Central memory CD4-positive, alpha-beta T cell (primary cell): ENCODE results near the gene NADK2.
"Not testable (repeated sequence)": the region's sequence is repeated elsewhere in the genome, so short reads cannot be mapped to it uniquely, and the experiment has no call there.

Experiments
- DNase-seq: peaks from one replicate; pipeline ENCODE4 v3.0.0; 2022

NADK2 gene

DNA sequence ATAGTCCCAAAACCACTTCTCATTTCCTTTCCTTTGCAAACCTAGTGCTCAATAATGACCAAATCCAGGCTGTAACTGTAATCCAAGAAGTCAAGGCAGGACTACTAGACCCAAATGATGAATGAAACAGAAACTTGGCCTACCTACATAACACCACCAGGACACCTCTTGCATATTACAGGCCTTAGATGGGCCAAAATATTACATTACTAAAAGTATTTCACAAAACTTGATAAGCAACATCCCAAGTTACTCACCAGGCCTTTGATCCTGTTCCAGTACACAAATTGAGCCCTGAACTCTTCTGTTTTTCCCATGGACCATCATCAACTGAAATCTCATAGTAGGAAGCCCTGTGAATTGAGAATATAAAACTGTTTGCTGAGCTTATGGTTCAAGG, 34.8 kb downstream of the NADK2 start:
- DNase-seq: no peak

DNA sequence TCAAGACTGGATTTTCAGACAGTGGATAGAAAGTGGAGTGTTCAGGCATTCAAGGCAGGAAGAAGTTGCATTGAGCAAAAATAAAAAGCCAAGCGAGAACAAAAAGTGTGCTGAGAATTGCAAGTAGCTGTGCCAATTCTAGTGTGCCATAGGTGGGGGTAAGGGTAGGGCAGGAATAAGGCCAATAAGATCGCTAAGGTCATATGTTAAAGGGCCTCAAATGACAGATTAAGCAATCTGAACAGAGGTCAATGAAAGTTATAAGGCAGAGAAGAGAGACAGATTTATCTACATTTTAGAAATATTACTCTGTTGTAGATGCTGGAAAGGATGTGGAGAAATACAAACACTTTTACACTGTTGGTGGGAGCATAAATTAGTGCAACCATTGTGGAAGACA, 36.4 kb downstream of the NADK2 start:
- no peak for DNase-seq

DNA sequence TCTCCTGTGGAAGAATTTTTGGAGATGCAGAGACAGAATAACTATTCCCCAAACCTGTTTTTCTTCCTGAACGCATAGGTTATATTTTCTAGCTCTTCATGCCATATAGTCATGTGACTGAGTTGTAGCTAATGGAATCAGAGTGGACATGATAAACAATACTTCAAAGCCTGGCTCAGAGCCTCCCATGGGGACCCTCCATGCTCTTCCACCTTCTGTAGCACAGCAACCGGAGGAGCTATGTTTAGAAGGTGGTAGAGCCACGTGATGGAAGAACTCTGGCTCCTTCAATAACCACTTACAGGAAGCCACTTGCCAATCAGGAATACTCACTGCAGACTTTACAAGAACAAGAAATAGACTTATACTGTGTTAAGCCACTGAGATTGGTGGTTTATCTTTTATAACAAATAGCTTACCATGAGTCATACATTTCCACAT, 39.2 kb downstream of the NADK2 start:
- no peak for DNase-seq

DNA sequence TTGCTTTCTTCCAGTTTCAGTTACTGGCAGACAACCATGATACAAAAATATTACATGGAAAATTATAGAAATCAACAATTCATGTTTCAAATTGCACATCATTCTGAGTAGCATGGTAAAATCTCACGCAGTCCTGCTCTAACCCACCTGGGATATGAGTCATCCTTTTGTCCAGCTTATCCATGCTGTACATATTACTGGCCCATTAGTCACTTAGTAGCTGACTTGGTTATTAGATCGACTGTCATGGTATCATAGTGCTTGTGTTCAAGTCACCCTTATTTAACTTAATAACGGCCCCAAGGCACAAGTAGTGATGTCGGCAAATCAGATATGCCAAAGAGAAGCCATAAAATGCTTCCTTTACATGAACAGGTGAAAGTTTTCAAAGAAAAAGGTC, 41.2 kb downstream of the NADK2 start:
- no peak for DNase-seq

DNA sequence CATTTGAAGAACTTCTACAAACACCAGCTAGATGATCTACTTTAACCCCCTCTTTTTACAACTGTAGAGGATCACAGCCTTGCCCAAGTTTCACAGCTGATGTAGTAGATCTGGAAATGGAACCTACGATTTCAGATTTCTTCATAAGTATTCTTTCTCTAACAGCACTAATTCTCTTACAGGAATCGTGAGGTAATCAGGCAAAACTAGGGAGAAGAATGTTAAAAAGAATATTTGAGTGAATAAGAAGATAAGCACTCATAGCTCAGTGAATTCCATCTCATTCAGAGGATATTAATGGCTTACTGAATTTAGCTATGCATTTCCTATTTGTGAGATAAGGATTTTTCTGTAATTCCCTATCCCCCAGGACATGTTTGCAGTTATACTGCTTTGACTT, 42.1 kb downstream of the NADK2 start:
- DNase-seq: no peak

DNA sequence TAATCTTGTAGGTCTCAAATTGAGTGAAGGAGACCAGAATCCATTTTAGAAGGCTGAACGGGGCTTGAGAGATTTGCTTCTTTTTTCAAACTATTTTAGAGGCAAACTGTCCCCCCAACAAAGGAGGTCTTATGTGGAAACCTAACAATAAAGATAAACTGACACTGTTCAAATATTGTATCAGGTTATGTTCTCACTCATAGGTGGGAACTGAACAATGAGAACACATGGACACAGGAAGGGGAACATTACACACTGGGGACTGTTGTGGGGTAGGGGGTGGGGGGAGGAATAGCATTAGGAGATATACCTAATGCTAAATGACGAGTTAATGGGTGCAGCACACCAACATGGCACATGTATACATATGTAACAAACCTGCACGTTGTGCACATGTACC, 42.9 kb downstream of the NADK2 start:
- DNase-seq: not testable (repeated sequence)

DNA sequence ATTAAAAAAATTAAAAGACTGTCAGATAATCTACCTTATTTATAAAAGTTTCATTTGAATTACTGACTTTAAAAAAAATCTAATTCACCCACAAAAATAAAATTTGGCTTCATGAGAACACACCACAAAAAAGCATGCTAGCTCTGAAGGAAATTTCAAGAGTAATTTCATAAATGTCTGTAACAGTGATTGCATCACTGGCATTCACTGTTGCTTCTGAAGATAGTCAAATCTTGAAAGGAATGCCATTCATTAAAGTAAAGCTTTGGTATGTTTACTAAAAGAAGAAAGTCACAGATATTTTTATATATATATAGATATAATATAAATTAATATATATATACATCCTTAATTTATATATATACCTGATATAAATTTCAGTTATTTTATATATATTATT, 43.4 kb downstream of the NADK2 start:
- no peak for DNase-seq

DNA sequence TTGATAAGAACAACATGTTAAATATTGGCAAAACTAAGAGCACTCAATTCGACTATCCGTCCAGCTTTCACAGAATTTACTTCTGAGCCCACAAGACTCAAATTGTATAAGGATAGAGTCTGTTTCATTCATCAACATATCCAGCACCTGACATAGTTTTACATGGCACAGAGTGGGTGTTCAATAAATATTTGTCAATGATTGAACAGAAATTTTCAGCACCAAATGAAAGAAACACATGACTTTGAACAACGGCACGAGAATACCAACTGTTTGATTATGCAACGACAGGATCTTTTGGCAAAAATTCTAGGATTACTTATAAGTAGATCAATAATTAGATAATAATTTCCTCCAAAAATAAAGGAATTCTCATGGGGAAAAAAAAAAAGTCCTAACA, 48.0 kb downstream of the NADK2 start:
- no peak for DNase-seq

DNA sequence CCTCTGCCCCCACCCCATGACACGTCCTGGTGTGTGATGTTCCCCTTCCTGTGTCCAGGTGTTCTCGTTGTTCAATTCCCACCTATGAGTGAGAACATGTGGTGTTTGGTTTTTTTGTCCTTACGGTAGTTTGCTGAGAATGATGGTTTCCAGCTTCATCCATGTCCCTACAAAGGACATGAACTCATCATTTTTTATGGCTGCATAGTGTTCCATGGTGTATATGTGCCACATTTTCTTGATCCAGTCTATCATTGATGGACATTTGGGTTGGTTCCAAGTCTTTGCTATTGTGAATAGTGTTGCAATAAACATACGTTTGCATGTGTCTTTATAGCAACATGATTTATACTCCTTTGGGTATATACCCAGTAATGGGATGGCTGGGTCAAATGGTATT, 57.3 kb downstream of the NADK2 start:
- DNase-seq: not testable (repeated sequence)

DNA sequence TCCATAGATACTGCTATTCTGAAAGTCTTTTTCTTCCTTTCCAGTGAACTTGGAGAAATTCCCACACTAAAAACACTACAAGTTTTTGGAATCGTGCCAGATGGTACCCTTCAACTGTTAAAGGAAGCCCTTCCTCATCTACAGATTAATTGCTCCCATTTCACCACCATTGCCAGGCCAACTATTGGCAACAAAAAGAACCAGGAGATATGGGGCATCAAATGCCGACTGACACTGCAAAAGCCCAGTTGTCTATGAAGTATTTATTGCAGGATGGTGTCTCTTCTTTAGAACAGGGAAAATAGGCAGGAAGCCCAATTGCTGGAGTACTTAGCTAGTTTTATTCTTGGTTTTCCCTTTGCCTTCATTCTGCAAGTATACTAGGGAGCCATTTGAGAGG, 60.0 kb downstream of the NADK2 start:
- no peak for DNase-seq

DNA sequence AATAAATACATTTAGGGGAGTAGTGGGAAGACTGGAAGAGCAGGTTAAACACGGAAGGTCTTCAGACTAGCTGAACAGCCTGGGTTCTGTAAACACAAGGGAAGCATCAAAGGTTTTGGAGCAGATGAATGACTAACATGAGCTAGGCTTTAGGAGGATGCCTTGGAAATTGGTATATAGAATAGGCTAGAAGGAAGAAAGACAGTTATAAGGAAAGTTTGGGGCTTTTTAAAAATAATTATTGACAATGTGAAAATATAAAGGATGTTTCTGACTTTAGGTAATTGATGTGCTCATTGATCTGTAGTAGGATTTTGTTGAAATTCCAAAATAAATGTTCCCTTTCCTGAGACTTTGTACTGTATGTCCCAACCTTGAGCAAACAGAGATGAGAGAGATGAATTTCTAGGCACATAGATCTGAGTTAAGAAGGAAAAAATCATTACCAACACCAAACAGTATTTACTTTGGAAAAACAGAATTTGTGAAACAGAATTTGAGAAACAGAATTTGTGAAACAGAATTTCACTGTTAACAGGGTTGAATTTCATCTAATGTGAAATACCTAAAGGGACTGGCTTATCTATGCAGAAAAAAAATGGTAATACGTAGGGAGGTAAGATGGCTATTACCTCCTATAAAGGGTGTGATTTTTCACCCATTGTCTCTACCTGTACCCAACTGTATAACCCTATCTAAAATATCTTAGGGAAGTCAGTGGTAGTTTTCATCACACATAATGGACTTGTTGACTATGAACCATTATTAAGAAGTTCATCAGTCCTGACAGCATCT, 61.0 kb downstream of the NADK2 start:
- DNase-seq: no peak

DNA sequence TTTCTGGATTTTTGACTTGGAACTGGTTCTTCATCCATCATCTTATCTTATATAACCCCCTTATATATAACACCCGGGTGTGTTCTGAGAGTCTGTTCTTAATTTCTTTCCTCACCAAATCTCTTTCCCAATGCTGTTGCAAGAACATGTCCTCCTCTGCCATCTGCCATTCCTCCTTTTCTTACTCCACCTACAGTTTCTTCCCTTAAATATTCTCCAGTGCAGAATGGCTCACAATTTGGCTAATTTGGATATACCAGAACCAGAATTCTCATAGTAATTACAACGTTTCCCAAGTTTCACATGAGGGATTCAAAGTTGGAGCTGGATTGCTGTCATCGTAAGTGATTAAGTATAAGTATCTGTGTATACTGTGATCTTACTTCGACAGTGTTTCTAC, 61.8 kb downstream of the NADK2 start:
- no peak for DNase-seq

DNA sequence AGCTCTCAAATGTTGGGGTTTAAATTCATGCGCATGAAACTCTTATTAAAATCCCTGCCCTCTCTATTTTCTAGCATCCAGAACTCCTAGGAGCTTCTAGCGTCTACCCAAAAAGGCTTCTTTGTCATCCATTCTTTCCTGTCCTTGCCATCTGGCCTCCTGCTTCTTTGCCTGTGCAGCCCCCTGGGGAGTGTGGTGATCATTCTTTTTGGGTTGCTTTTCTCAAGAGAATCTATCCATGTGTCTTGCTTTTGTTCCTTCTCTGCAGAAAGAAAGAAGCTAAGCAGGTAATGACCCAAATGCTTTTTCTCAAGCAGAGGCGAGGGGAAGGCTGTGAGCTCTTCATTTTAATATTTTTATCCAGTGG, 63.2 kb downstream of the NADK2 start:
- DNase-seq: no peak

DNA sequence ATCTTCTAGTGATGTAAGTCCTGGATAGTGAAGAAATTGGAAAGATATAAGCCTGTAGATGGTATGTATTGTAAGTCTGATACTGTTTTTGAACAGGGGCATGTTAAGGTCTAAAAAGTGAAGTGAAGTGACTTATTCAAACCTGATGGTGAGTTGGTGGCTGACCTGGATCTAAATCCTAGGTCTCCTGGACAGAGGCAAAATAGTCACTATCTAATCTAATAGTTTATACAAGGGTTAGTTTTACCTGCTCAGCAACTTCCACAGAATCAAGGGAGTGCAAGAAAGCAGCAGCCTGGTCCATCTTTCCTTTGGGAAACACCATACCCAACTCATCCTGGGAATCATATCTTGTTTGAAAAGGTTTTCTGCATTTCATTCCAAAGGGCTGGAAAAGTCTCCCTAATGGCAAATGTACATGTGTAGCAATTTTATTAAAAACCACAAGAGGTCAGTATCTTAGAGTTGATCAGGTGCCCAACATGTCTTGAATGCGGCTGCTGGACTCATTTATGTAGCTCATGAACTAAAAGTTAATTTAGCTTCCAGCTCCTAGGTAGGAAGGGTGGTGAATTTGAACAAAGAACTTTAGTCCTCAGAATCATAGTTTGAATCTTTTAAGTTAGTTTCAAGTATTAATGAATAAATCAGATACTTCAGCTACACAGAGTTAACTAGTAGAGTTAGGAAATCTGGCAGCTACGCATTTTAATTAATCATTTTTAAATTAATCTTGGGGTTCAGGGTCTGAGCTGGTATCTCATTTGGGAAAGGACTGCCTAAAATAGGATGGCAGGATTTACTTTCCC, 63.8 kb downstream of the NADK2 start:
- no peak for DNase-seq

DNA sequence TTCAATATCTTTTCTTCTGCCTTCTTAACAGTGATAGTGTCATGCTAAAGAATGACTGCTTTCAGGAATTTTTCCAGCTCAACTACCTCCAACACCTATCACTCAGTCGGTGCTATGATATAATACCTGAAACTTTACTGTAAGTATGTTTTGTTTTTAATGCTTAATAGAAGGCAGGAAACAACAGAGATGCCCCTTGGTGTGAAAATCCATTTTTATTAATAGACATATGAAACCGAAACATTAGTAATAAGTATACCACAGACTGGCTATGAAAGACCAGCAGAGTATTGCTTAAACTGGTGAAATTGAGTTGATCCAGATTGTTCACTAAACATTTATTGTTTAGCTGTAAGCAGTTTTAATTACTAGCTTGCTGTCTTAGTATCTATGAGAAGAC, 64.6 kb downstream of the NADK2 start:
- no peak for DNase-seq

DNA sequence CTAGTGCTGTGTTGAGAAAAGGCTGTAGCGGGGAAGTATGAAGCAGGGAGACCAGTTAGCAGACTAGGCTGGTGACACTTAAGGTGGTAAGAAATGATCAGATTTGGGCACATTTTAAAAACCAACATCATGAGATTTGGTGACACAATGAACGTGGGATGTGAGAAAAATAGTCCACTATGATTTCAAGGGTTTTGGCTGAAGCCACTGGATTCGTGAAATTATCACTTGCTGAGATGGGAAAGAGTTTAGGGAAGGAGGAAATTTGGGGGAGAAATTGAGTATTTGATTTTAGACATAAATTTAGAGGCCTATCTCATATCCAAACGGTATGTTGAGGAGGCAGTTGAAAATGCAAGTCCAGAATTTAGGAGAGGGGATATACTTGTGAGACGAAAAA, 66.7 kb downstream of the NADK2 start:
- DNase-seq: no peak

DNA sequence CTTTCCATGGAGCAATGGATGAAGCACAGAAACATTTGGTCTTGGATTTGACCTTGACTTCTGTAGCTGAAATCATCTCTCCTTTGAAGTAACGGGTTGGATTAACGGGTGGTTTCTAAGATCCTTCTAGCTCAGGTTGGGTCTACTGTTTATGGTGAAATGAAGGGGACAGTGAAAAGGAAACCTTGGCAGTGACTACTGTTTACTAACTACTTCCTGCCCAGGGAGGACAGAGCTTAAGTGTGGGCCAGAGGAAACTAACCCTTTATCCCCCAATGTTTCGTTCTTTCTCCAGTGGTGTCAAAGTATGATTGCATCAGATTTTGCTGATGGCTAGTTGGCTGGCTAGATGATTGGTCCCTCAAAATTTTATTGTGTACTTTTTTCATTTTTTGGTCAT, 67.6 kb downstream of the NADK2 start:
- no peak for DNase-seq

DNA sequence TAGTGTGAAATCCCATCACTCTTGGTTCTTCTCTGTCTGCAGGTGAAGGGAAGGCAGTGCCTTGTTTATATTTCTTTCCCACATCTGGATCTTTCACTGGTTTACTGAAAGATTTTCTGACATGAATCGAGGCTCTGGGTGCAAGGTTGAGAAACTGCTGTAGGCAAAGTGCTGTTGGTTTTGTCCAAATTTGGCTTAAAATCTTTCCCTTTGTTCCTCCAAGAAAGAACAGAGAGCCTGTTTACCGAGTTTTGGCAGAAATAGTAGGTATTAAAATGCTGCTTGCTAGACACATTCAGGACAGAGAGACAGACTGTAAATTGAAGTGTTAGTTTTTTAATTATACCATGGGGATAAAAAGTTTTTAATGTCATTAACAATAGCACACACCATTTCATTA, 68.3 kb downstream of the NADK2 start:
- no peak for DNase-seq

DNA sequence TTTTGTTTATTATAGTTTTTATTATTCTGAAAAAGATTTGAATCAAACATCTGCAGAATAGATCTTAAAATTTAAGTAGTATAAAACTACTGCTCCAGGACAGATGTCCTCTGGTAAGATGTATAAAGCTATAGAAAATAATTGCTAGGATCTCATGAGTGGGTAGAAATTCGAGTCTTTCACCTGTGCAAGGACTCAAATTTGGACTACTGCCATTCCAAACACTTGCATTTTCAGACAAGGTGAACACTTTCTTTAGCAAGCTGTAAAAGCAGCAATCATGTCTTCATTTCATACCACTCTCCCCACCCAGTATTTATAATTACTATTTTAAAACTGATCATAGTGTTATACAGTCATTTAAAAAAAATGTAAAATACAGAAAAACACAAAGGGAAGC, 69.1 kb downstream of the NADK2 start:
- DNase-seq: no peak

DNA sequence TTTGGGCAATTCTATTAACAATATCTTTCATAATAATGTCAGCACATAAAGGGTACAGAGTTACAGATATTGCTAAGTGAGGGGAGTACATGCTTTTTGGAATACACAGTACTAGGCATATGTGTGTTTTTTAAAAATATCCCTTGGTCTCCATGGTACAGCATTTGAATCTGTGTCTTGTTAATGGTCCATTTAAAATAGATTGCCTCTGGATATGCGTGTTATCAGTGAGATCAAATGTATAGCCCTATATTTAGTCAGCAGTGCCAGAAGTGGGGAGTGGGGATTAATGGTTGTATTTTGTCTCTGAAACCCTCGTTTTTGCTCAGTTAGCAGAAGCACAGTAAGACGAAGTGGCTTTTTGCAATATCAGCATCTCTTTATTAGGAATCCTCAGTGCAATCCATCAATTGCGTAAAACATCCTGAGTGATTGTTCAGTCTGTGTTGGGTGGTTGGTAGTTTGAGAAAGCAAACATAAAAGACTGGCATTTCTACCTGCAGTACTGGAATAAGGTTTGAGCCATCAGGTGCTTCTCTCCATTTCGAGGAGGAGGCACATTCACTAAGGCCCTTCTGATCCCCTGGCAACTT, 70.8 kb downstream of the NADK2 start:
- DNase-seq: no peak

DNA sequence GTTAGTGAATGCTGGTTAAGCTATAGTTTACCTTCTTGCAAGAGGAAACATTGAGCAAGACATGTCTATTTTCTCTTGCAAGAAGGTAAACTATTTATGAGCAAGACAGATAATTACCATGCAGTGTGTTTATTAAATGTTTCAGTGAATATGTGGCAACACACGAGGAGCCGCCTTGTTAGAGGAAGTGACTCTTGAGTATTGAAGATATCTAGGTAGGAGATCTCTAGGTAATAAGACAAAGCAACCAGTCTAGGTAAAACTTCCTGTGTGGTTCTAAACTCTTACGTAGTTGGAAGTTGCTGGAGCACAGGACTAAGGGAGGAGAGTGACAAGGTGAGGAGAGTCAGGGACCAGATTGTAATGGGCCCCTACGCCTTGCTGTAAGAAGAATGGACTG, 73.0 kb downstream of the NADK2 start:
- DNase-seq: peak; percentile 44

DNA sequence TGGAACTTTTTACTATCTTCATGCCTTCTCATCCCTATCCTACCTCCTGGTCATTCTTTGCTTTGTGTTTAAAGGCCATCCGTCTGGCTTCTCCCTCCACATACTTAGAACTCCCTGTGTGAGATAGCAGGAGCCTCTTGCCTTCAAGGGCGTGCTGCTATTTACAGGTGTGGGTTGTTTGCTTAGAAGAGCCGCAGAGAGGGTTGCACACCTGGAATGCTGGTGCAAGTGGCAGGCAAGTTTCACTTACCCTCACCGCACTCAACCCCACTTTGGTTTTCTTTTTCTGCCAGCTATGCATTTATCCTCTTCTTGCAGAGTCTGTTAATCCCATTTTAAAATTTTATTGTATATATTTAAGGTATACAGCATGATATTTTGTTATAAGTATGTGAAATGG, 77.3 kb downstream of the NADK2 start:
- DNase-seq: no peak

DNA sequence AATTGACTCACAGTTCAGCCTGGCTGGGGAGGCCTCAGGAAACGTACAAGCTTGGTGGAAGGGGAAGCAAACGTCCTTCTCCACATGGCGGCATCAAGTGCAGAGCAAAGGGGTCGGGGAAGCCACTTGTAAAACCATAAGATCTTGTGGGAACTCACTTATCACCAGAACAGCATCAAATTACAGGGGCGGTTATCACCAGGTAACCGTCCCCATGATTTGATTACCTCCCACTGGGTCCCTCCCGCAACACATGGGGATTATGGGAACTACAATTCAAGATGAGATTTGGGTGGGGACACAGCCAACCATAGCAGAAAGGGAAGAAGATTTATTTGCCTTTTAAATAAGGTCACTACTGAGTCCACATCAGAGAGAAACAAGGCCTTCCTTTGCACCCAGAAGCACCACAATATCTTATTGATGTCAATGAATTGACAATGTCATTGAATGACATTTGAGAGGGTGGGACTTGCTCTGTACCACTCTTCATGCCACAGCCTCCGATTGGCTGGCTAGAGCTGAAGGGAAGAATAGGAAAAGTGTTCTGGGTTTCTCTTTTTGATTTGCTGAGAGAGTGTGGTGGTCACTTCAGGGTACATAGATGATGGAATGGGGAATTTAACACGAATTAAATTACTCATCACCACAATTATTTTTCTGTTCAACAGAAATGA, 78.8 kb downstream of the NADK2 start:
- DNase-seq: no peak

DNA sequence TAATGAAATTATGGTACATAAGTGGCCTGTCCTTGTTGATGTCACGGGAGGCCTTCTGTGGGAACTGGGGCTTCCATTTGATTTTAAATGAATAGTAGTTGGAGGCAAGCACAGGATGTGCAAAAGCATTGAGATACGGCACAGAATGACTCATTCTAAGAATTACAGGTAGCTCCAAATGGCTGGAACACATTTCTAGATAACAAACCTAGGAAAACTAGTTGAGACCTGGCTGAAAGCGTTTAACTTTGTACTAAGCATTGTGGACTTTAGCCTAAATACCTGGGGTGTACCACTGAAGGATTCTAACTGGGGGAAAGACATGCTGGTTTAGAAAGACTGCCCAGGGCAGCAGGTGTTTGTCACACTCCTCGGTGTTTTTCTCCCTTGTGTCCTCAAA, 80.4 kb downstream of the NADK2 start:
- DNase-seq: no peak
